Measurements from ENCODE around the gene CD79A.
"Not testable (repeated sequence)": the region's sequence is repeated elsewhere in the genome, so short reads cannot be mapped to it uniquely, and the experiment has no call there.

- TF ChIP-seq POLR2A, POLR2AphosphoS5 (IDR thresholded peaks at IDR 0.05): not testable (repeated sequence)
Measured at GRCh38 chr19:41914424-41914834, 37.4 kb downstream of the CD79A start.
